ENCODE measurements around the gene CGNL1.

GRCh38 chr15:57432141-57432741, 55.9 kb downstream of the CGNL1 start:
- TF ChIP-seq POLR2A (IDR thresholded peaks at IDR 0.05) (no peak), CTCF (IDR thresholded peaks at IDR 0.05) (no peak)
